Measurements from ENCODE around the gene CMIP.

Gene CMIP

GRCh38 chr16:81495321-81496234 is 51.0 kb downstream of the CMIP start:
- no peak for DNase-seq (ENCODE audit: low read depth in 2 of 2)

- no peak for DNase-seq (ENCODE audit: low read depth in 2 of 2)
These were observed 51.7 kb downstream of the CMIP start for GRCh38 chr16:81496321-81496720.

GRCh38 chr16:81496742-81497141 is 52.1 kb downstream of the CMIP start:
- DNase-seq (ENCODE audit: low read depth in 2 of 2), result no peak

GRCh38 chr16:81497690-81498089 is 53.1 kb downstream of the CMIP start:
- no peak for DNase-seq (ENCODE audit: low read depth in 2 of 2)

GRCh38 chr16:81498351-81498750 is 53.7 kb downstream of the CMIP start:
- DNase-seq (ENCODE audit: low read depth in 2 of 2), result no peak

GRCh38 chr16:81499576-81500380 is 55.2 kb downstream of the CMIP start:
- no peak for DNase-seq (ENCODE audit: low read depth in 2 of 2)

- DNase-seq (ENCODE audit: low read depth in 2 of 2), result no peak
These were observed 56.4 kb downstream of the CMIP start for GRCh38 chr16:81500833-81501521.

GRCh38 chr16:81502396-81503070 is 57.9 kb downstream of the CMIP start:
- DNase-seq (ENCODE audit: low read depth in 2 of 2), result no peak

- DNase-seq (ENCODE audit: low read depth in 2 of 2), result no peak
These were observed 60.5 kb downstream of the CMIP start for GRCh38 chr16:81505011-81505661.

- DNase-seq (ENCODE audit: low read depth in 2 of 2), result no peak
These were observed 64.8 kb downstream of the CMIP start for GRCh38 chr16:81509404-81509803.

- DNase-seq (ENCODE audit: low read depth in 2 of 2), result no peak
These were observed 65.4 kb downstream of the CMIP start for GRCh38 chr16:81510016-81510415.

GRCh38 chr16:81511371-81511770 is 66.8 kb downstream of the CMIP start:
- DNase-seq (ENCODE audit: low read depth in 2 of 2), result no peak

- no peak for DNase-seq (ENCODE audit: low read depth in 2 of 2)
These were observed 68.8 kb downstream of the CMIP start for GRCh38 chr16:81513204-81514040.

GRCh38 chr16:81514041-81514559 is 69.5 kb downstream of the CMIP start:
- no peak for DNase-seq (ENCODE audit: low read depth in 2 of 2)

GRCh38 chr16:81514568-81515258 is 70.1 kb downstream of the CMIP start:
- no peak for DNase-seq (ENCODE audit: low read depth in 2 of 2)

GRCh38 chr16:81515281-81515680 is 70.7 kb downstream of the CMIP start:
- no peak for DNase-seq (ENCODE audit: low read depth in 2 of 2)

- DNase-seq (ENCODE audit: low read depth in 2 of 2), result no peak
These were observed 71.1 kb downstream of the CMIP start for GRCh38 chr16:81515721-81516120.

GRCh38 chr16:81516478-81517149 is 72.0 kb downstream of the CMIP start:
- DNase-seq (ENCODE audit: low read depth in 2 of 2), result no peak

- DNase-seq (ENCODE audit: low read depth in 2 of 2), result no peak
These were observed 72.5 kb downstream of the CMIP start for GRCh38 chr16:81517150-81517499.

Measured in stimulated activated CD8-positive, alpha-beta memory T cell treated with anti-CD3 and anti-CD28 coated beads, Interleukin-2, amount 100 ng/mL, for 48 hours (primary cell).